Testis (tissue), 3 donors: Measurements from ENCODE around the gene PARK7. TPM values are rescaled to one million over a fixed set of nuclear protein-coding genes. Genes with fewer than 3 reads are reported as not detected.

Source experiments
- DNase-seq: peaks from one replicate; pipeline ENCODE4 v3.0.0-alpha.2; 2019
- H3K27ac ChIP-seq, 2 donors: fragments of 200-600 bp; sonication (generic); one replicate each; pipeline ENCODE4 v1.5.1; 2019
- H3K27me3 ChIP-seq: fragments of 200-600 bp; sonication (generic); one replicate; pipeline ENCODE4 v1.5.1; 2019
- H3K36me3 ChIP-seq: fragments of 200-600 bp; sonication (generic); one replicate; pipeline ENCODE4 v1.5.1; 2017; ENCODE audit warnings: low read depth; ENCODE audit errors: missing control alignments
- H3K4me1 ChIP-seq: fragments of 200-600 bp; sonication (generic); one replicate; pipeline ENCODE4 v1.5.1; 2019
- H3K4me3 ChIP-seq, 2 donors: fragments of 200-600 bp; sonication (generic); one replicate each; pipeline ENCODE4 v1.5.1; 2017 to 2019
- H3K9me3 ChIP-seq: fragments of 200-600 bp; sonication (generic); one replicate; pipeline ENCODE4 v1.5.1; 2017
- CTCF ChIP-seq, 3 experiments: fragments of 450-650 bp in 2 of 3; fragments of 200-600 bp in 1 of 3; sonication (generic) in 1 of 3; IDR thresholded peaks; one replicate each; pipeline ENCODE4 v1.5.1; 2016 to 2019; ENCODE audit warnings: antibody characterized with exemption in 3 of 3, mild to moderate bottlenecking in 2 of 3, moderate library complexity in 1 of 3
- POLR2A ChIP-seq: fragments of 450-650 bp; IDR thresholded peaks from one replicate; pipeline ENCODE4 v1.6.1; 2017; ENCODE audit warnings: antibody characterized with exemption, mild to moderate bottlenecking, moderate library complexity
- WGBS, 2 donors: methylation state at CpG; one replicate each; pipeline ENCODE4 v1.1.5; 2018; 5-methylcytosine and 5-hydroxymethylcytosine counted together
- intact Hi-C: fragments of 100-400 bp; cut with DNase I; formaldehyde crosslinking; loops from one replicate; pipeline ENCODE4 v1.15.1; 2023; ENCODE audit warnings: low total_unique reads
- polyA plus RNA-seq: library from polyadenylated mRNA; stranded (reverse); fragments of 350-450 nt; fragmentation: Illumina TruSeq; extraction: RNeasy Lipid Tissue Mini Kit (QIAGEN cat#74804); gene quantifications from one replicate; pipeline ENCODE4 v1.2.3, GENCODE V29; 2014; ENCODE audit warnings: low read depth, low replicate concordance; ENCODE audit not compliant: insufficient read depth
- total RNA-seq, 2 donors: library from RNA; depleted of rRNA; stranded (reverse); fragments of >200 nt; gene quantifications; one replicate each; pipeline ENCODE4 v1.2.3, GENCODE V29; 2016

Gene PARK7
- total and polyA plus RNA-seq, 3 donors from 2014 or later, result 110 to 281 (median 129) TPM

GRCh38 chr1:7970246-7970645, 8.7 kb downstream of the PARK7 start:
- intact Hi-C loops, result no loop called here
- Histone ChIP-seq H3K4me1 (no peaks in the 10 kb centered on the region), H3K36me3 (no peaks in the 10 kb centered on the region), H3K27ac (no peak overlapping the region), H3K27me3 (no peaks in the 10 kb centered on the region), H3K9me3 (no peaks in the 10 kb centered on the region), H3K4me3 (no peak overlapping the region)
- DNase-seq, result no peak
- 80 to 83% methylated on average over 2 of the region's 2 CpGs for WGBS, 2 donors
- TF ChIP-seq CTCF (IDR thresholded peaks at IDR 0.05) (no peak), POLR2A (no peak)

- TF ChIP-seq CTCF (IDR thresholded peaks at IDR 0.05) (no peak), POLR2A (no peak)
These were observed 9.5 kb downstream of the PARK7 start for GRCh38 chr1:7971024-7971423.

DNA sequence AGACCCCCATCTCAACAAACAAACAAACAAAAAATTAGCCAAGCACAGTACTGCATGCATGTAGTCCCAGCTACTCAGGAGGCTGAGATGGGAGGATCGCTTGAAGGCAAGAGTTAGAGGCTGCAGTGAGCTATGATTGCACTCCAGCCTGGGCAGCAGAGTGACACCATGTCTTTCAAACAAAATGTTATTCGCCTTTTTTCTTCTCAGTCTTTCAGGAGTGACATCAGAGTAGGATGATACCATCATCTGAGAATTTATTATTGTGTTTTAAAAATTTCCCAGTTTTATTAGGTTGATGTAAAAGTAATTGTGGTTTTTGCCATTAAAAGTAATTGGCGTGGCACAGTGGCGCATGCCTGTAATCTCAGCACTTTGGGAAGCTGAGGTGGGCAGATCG, 10.8 kb downstream of the PARK7 start:
- 95 to 97% methylated on average over 5 of the region's 5 CpGs for WGBS, 2 donors
- Histone ChIP-seq H3K27ac (no peak overlapping the region), H3K4me3 (no peak overlapping the region), H3K36me3 (no peaks in the 10 kb centered on the region), H3K9me3 (no peaks in the 10 kb centered on the region), H3K4me1 (no peaks in the 10 kb centered on the region), H3K27me3 (no peaks in the 10 kb centered on the region)
- TF ChIP-seq POLR2A (no peak), CTCF (IDR thresholded peaks at IDR 0.05) (no peak)
- intact Hi-C loops, result no loop called here
- no peak for DNase-seq

More at GRCh38 chr1:7971024-7971423, 9.5 kb downstream of the PARK7 start:
- 70 to 73% methylated on average over 4 to 6 of the region's 6 CpGs for WGBS, 2 donors
- Histone ChIP-seq H3K27me3 (no peaks in the 10 kb centered on the region), H3K4me3 (no peak overlapping the region), H3K4me1 (no peaks in the 10 kb centered on the region), H3K36me3 (no peaks in the 10 kb centered on the region), H3K9me3 (no peaks in the 10 kb centered on the region), H3K27ac (no peak overlapping the region)
- DNase-seq, result no peak
- intact Hi-C loops, result no loop called here

- Histone ChIP-seq H3K27me3 (no peaks in the 10 kb centered on the region), H3K9me3 (no peaks in the 10 kb centered on the region), H3K27ac (no peak overlapping the region), H3K4me1 (no peaks in the 10 kb centered on the region), H3K36me3 (no peaks in the 10 kb centered on the region), H3K4me3 (no peak overlapping the region)
- no peak for TF ChIP-seq CTCF (IDR thresholded peaks at IDR 0.05)
- no peak for TF ChIP-seq POLR2A
- 85 to 86% methylated on average over 2 of the region's 2 CpGs for WGBS, 2 donors
- DNase-seq, result no peak
- intact Hi-C loops, result no loop called here
These were observed 11.6 kb downstream of the PARK7 start for GRCh38 chr1:7973086-7973485.

- no peak overlapping the region for H3K4me3 ChIP-seq
- H3K27ac ChIP-seq, result peak overlapping the region in 1 of 2 donors; percentile 36
- no peaks in the 10 kb centered on the region for H3K4me1 ChIP-seq
- WGBS, 2 donors, result 58% methylated on average over 8 of the region's 8 CpGs
- TF ChIP-seq POLR2A (no peak), CTCF (IDR thresholded peaks at IDR 0.05) (peak; percentile 74 to 80 (median 76))
- H3K36me3 ChIP-seq, result no peaks in the 10 kb centered on the region
- intact Hi-C loops, result no loop called here
- DNase-seq, result peak; percentile 83
- H3K9me3 ChIP-seq, result no peaks in the 10 kb centered on the region
- H3K27me3 ChIP-seq, result no peaks in the 10 kb centered on the region
These were observed 13.8 kb downstream of the PARK7 start for GRCh38 chr1:7975212-7975865.
